SKM-1 treated with dmso at 0.1 percent for 144 hours (cell line): Measurements from ENCODE around the gene ORAI3.
A peak's percentile ranks its signal among the peaks of the same experiment; 100 is the strongest.

Experiments
- DNase-seq: peaks from one replicate; lab custom pipeline; 2025; ENCODE audit not compliant: unreplicated experiment; lab: John Stamatoyannopoulos, UW

The ORAI3 gene

GRCh38 chr16:30987581-30988190, 38.8 kb downstream of the ORAI3 start:
- DNase-seq: no peak

- DNase-seq: no peak
Observed at GRCh38 chr16:30989469-30990047, 40.7 kb downstream of the ORAI3 start.

- no peak for DNase-seq
Observed at GRCh38 chr16:30990105-30990504, 41.2 kb downstream of the ORAI3 start.

GRCh38 chr16:30991052-30991451, 42.2 kb downstream of the ORAI3 start:
- DNase-seq: no peak

- DNase-seq: no peak
Observed at GRCh38 chr16:30992276-30992780, 43.5 kb downstream of the ORAI3 start.

DNA sequence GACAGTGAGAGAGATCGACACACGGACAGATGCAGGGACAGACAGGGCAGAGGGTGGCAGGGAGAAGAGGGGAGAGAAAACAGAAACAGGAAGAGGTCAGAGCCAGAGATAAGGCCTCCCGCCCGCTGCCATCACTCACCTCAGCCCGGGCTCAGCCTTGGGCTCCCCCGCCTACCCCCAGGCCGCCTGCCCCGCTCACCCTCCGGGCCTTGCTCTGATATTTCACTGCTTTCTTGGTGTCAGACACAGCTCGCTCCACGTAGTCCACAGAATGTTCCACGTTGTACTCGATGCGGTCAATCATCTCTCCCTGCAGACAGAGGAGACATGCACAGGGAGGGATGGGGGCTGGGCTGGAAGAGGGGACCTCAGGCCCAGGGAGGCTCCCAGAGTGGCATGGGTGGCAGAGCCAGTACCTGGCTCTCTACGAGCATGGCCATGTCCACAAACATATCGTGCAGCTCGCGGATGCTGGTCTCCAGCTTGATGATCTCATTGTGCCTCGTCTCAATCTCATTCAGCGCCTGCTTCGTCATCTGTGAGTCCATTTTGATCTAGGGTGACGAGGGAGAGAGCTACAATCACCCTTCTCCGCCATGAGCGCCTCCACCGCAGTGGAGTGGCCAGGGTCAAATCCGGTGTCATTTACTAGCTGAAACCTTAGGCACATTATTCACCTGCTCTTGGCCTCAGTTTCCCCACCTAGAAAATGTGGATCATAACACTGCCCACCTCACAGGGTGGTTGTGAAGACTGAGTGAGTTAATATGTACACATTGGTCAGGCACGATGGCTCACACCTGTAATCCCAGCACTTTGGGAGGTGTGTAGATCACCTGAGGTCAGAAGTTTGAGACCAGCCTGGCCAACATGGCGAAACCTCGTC, 44.3 kb downstream of the ORAI3 start:
- DNase-seq: peak; percentile 54

DNA sequence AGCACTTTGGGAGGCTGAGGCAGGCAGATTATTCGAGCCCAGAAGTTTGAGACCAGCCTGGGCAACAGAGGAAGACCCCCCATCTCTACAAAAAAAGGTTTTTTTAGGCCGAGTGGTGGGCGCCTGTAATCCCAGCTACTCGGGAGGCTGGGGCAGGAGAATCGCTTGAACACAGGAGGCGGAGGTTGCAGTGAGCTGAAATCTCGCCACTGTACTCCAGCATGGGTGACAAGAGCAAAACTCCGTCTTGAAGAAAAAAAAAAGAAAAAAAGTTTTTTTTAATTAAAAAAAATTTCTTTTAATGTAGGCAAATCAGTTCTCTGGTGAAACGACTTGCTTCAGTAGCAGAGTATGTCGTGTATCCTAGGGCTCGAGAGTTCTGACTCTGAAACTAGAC, 47.1 kb downstream of the ORAI3 start:
- no peak for DNase-seq

- DNase-seq: no peak
Observed at GRCh38 chr16:30996324-30996984, 47.6 kb downstream of the ORAI3 start.

- peak; percentile 54 for DNase-seq
Observed at GRCh38 chr16:30996985-30997724, 48.3 kb downstream of the ORAI3 start.

DNA sequence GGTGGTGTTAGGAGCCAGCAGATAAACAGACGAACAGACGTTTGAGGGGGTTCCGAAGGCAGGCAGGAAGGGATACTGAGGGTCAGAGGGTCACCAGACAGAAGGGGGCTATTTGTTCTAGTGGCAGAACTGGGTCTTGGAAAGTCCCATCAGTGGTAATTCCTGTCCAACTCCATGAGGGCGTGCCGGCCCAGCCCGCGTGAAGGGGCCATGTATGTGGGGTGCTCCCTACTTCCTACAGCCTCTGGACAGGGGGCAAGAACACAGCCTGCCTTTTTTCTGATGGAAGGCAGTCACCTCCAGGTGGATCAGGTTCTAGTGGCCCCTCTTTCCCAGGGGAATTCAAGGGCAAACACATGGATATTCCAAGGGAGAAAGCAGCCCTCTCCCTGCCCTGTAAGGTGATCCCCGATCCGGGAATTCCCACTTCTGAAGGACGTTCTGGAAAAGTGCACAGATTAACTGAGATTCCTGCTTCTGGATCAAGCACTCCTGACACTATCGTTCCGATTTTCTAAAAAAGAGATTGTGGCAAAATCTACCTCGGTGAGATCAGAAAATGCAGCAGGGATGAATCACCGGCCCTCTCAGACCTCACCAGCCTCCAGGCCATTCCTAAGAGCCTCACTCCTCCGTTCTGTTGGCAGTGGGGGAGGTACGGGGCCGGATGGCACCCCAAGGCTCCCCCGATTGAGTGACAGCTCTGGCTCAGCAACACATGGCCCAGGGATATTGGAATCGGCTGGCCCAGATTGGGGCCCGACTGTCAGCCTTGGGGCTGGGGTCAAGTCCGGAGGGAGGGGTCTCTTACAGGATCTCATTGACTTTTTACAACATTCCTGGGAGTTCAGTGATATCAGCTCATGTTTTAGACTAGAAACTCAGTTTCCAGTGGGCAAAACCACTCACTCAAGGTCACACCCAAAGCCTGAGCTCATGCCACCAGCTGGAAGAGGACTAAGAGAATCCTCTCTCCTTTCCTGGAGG, 49.1 kb downstream of the ORAI3 start:
- no peak for DNase-seq

DNA sequence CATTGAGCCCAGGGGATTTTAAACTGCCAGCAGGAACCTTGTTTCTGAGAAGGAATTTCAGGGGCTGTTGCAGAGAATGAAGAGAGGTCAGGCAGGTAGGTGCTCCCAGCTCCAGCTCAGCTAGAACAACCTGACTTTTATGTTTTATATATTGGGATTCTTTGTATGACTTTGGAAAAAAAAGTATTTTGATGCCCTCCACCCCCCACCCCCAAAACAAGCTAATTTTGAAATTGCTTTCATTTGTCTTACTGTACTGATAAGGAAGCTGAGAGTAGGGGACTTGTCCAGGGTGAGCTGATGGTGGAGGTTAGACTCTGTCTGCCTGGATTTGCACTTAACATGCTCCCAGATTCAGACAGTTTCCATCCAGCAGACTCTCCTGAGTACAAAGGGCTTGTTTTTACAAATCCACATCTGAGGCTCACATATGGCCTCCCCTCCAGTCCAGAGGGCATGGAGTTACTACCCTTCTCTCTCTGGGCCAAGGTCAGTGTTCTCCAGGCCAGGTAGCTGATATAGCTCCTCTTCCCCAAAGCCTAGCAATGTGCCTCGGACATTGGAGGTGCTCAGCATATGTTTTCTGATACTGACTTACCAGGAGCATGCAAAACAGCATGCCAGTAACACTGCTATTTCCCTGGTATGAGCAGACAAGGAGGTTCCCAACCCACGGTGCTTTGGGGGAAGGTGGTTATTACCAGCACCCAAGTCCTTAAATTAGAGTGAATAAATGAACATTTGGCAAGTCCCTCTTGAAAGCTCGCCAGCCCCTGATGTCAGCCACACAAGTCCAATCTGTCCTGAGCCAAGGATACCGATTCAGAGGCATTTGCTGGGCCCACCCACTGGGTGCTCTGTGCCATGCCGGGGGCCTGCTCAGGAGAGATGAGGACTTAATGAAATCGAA, 50.2 kb downstream of the ORAI3 start:
- no peak for DNase-seq

- no peak for DNase-seq
Observed at GRCh38 chr16:31000671-31001382, 52.0 kb downstream of the ORAI3 start.

DNA sequence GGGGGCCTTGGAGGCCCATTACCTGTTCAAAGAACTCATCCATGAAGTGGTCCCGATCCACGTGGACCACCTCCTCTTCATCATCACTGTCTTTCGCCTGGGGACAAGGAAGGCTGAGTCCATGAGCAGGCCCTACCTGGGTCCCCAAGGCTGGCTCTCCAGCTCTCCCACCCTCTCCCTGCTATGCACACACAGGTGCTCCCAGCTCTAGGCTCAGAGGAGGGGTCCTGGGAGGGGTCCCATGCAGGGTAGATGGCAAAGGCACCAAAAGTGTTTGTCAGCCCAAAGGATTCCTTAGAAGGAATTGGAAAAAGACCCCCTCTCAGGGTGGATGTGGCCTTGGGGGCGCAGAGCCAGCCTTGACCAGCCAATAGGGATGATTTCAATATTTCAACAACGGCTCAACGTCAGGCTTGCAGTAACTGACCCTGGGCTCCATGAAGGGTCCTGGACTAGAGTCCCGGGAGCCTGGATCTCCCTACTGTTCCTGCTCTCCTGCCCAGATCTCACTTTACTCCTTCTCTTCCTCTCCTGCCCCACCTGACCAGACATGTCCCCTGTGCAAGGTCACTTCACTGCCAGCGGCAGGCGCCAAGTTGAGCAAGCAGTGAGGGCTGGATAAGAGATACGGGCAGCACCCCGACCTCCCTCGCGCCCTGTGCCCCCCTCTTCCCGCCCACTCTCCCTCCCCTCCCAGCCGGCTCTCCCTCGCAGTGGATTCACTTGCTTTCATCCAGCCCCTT, 52.8 kb downstream of the ORAI3 start:
- no peak for DNase-seq

- DNase-seq: no peak
Observed at GRCh38 chr16:31002250-31002700, 53.4 kb downstream of the ORAI3 start.

- DNase-seq: no peak
Observed at GRCh38 chr16:31002862-31003341, 54.0 kb downstream of the ORAI3 start.

- no peak for DNase-seq
Observed at GRCh38 chr16:31003744-31004143, 54.9 kb downstream of the ORAI3 start.
